ENCODE results near the gene MYO10.

Gene MYO10

GRCh38 chr5:16685069-16685468, 251.0 kb downstream of the MYO10 start:
- H3K4me3 Mint-ChIP-seq, result no peak overlapping the region
- H3K4me1 Mint-ChIP-seq, result no peaks in the 10 kb centered on the region
- DNase-seq (ENCODE audit: low spot score in 2 of 2), result no peak
- H3K27me3 Mint-ChIP-seq, result no peaks in the 10 kb centered on the region
- no peak for ATAC-seq (ENCODE audit: low read depth)
- H3K36me3 Mint-ChIP-seq, result no peaks in the 10 kb centered on the region
- no peak overlapping the region for H3K27ac Mint-ChIP-seq
- H3K9me3 Mint-ChIP-seq, result no peaks in the 10 kb centered on the region

GRCh38 chr5:16681876-16682275, 254.2 kb downstream of the MYO10 start:
- no peaks in the 10 kb centered on the region for H3K9me3 Mint-ChIP-seq
- no peaks in the 10 kb centered on the region for H3K4me1 Mint-ChIP-seq
- ATAC-seq (ENCODE audit: low read depth) (no peak), DNase-seq (ENCODE audit: low spot score in 2 of 2) (no peak)
- no peak overlapping the region for H3K27ac Mint-ChIP-seq
- no peaks in the 10 kb centered on the region for H3K27me3 Mint-ChIP-seq
- H3K4me3 Mint-ChIP-seq, result no peak overlapping the region
- H3K36me3 Mint-ChIP-seq, result no peaks in the 10 kb centered on the region

DNA sequence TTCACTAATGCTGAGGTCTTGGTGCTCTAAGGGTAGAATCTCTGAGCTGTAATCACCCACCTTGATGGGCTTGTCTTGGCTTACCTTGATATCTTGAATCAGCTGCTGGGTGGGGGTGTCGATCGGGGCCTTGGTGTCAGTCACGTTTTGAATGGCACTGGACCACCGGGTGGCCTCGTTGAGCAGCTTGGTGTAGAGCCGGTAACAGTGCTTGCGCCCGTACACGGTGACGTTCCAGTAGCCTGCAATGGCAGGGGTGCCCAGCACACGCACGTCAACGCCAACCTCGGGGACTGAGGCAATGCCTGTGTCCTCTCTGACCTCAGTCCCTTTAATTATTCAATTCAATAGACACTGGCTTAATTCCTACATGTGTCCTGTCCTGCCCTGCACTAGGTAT, 256.2 kb downstream of the MYO10 start:
- Mint-ChIP-seq H3K27ac (no peak overlapping the region), H3K27me3 (no peaks in the 10 kb centered on the region), H3K36me3 (no peaks in the 10 kb centered on the region), H3K9me3 (no peaks in the 10 kb centered on the region), H3K4me3 (no peak overlapping the region), H3K4me1 (no peaks in the 10 kb centered on the region)
- DNase-seq (ENCODE audit: low spot score in 2 of 2) (no peak), ATAC-seq (ENCODE audit: low read depth) (no peak)

- Mint-ChIP-seq H3K36me3 (no peaks in the 10 kb centered on the region), H3K4me1 (no peaks in the 10 kb centered on the region), H3K27me3 (no peaks in the 10 kb centered on the region), H3K9me3 (no peaks in the 10 kb centered on the region), H3K4me3 (no peak overlapping the region), H3K27ac (no peak overlapping the region)
- ATAC-seq (ENCODE audit: low read depth), result no peak
- no peak for DNase-seq (ENCODE audit: low spot score in 2 of 2)
Observed at GRCh38 chr5:16679190-16679589, 256.9 kb downstream of the MYO10 start.

- no peaks in the 10 kb centered on the region for H3K27me3 Mint-ChIP-seq
- H3K4me1 Mint-ChIP-seq, result no peaks in the 10 kb centered on the region
- DNase-seq (ENCODE audit: low spot score in 2 of 2) (no peak), ATAC-seq (ENCODE audit: low read depth) (no peak)
- H3K36me3 Mint-ChIP-seq, result no peaks in the 10 kb centered on the region
- no peak overlapping the region for H3K27ac Mint-ChIP-seq
- no peak overlapping the region for H3K4me3 Mint-ChIP-seq
- no peaks in the 10 kb centered on the region for H3K9me3 Mint-ChIP-seq
Observed at GRCh38 chr5:16675806-16676205, 260.3 kb downstream of the MYO10 start.

GRCh38 chr5:16674750-16675149, 261.3 kb downstream of the MYO10 start:
- H3K9me3 Mint-ChIP-seq, result no peaks in the 10 kb centered on the region
- ATAC-seq (ENCODE audit: low read depth) (no peak), DNase-seq (ENCODE audit: low spot score in 2 of 2) (no peak)
- no peaks in the 10 kb centered on the region for H3K36me3 Mint-ChIP-seq
- H3K4me3 Mint-ChIP-seq, result no peak overlapping the region
- H3K4me1 Mint-ChIP-seq, result no peaks in the 10 kb centered on the region
- no peak overlapping the region for H3K27ac Mint-ChIP-seq
- H3K27me3 Mint-ChIP-seq, result no peaks in the 10 kb centered on the region

GRCh38 chr5:16673241-16674201, 262.6 kb downstream of the MYO10 start:
- Mint-ChIP-seq H3K27ac (no peak overlapping the region), H3K4me3 (no peak overlapping the region), H3K9me3 (no peaks in the 10 kb centered on the region), H3K27me3 (no peaks in the 10 kb centered on the region), H3K4me1 (no peaks in the 10 kb centered on the region), H3K36me3 (no peaks in the 10 kb centered on the region)
- DNase-seq (ENCODE audit: low spot score in 2 of 2) (no peak), ATAC-seq (ENCODE audit: low read depth) (no peak)

DNA sequence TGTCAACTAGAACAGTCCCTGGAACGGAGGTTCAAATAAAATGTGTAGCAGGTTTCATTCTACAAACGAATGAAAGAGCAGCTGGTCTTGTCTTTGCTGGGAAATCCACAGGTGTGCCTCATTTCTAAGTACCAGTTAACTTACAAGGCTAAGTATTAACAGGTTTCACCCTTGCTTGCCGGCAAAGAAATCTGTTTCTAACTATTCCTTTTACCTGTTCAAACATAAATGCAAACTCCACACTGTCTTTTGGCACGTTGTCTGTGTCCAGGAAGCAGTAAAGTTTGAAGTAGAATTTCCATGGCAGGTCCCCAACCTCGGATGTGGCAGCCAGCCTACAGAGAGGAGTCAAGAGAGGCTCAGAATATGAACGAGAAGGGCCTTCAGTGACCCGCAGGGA, 264.9 kb downstream of the MYO10 start:
- Mint-ChIP-seq H3K9me3 (no peaks in the 10 kb centered on the region), H3K36me3 (no peaks in the 10 kb centered on the region), H3K4me3 (no peak overlapping the region), H3K27me3 (no peaks in the 10 kb centered on the region), H3K4me1 (no peaks in the 10 kb centered on the region), H3K27ac (no peak overlapping the region)
- ATAC-seq (ENCODE audit: low read depth) (no peak), DNase-seq (ENCODE audit: low spot score in 2 of 2) (no peak)

- H3K4me1 Mint-ChIP-seq, result no peaks in the 10 kb centered on the region
- no peak for DNase-seq (ENCODE audit: low spot score in 2 of 2)
- no peak for ATAC-seq (ENCODE audit: low read depth)
- no peaks in the 10 kb centered on the region for H3K9me3 Mint-ChIP-seq
- H3K27ac Mint-ChIP-seq, result no peak overlapping the region
- no peak overlapping the region for H3K4me3 Mint-ChIP-seq
- H3K27me3 Mint-ChIP-seq, result no peaks in the 10 kb centered on the region
- H3K36me3 Mint-ChIP-seq, result no peaks in the 10 kb centered on the region
Observed at GRCh38 chr5:16669776-16670175, 266.3 kb downstream of the MYO10 start.

GRCh38 chr5:16668631-16669030, 267.5 kb downstream of the MYO10 start:
- no peak for ATAC-seq (ENCODE audit: low read depth)
- H3K27ac Mint-ChIP-seq, result no peak overlapping the region

GRCh38 chr5:16668194-16668593, 267.9 kb downstream of the MYO10 start:
- no peak for ATAC-seq (ENCODE audit: low read depth)

More at GRCh38 chr5:16668631-16669030, 267.5 kb downstream of the MYO10 start:
- Mint-ChIP-seq H3K4me3 (no peak overlapping the region), H3K27me3 (no peaks in the 10 kb centered on the region), H3K36me3 (no peaks in the 10 kb centered on the region), H3K9me3 (no peaks in the 10 kb centered on the region), H3K4me1 (no peaks in the 10 kb centered on the region)
- no peak for DNase-seq (ENCODE audit: low spot score in 2 of 2)

DNA sequence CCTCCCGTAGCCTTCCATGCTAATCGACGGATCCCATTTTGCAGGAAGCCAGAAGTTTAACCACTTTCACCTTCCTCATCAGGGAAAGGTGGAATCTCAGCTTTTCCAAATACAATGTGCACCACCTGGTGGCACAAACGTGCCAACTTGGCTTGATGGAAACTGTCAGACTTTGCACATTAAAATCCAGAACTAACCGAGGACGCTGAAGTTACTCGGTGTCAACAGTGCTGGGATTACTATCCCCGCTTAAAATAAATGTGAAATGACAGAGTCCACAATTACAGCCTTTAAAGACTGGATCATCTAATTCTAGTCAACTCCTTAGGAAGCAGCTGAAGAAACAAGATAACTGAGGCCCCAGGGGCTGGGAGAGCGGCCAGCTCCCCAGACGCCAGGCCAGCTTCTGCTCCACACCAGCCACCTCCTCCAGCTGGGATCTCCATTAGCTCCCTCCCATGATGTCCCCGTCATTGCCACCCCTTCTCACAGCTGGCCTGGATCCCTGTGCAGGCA, 269.1 kb downstream of the MYO10 start:
- Mint-ChIP-seq H3K36me3 (no peaks in the 10 kb centered on the region), H3K27me3 (no peaks in the 10 kb centered on the region), H3K4me3 (no peak overlapping the region), H3K9me3 (no peaks in the 10 kb centered on the region), H3K4me1 (no peaks in the 10 kb centered on the region), H3K27ac (no peak overlapping the region)
- DNase-seq (ENCODE audit: low spot score in 2 of 2) (no peak), ATAC-seq (ENCODE audit: low read depth) (no peak)

More at GRCh38 chr5:16668194-16668593, 267.9 kb downstream of the MYO10 start:
- Mint-ChIP-seq H3K4me3 (no peak overlapping the region), H3K27me3 (no peaks in the 10 kb centered on the region), H3K4me1 (no peaks in the 10 kb centered on the region), H3K27ac (no peak overlapping the region), H3K9me3 (no peaks in the 10 kb centered on the region), H3K36me3 (no peaks in the 10 kb centered on the region)
- no peak for DNase-seq (ENCODE audit: low spot score in 2 of 2)

DNA sequence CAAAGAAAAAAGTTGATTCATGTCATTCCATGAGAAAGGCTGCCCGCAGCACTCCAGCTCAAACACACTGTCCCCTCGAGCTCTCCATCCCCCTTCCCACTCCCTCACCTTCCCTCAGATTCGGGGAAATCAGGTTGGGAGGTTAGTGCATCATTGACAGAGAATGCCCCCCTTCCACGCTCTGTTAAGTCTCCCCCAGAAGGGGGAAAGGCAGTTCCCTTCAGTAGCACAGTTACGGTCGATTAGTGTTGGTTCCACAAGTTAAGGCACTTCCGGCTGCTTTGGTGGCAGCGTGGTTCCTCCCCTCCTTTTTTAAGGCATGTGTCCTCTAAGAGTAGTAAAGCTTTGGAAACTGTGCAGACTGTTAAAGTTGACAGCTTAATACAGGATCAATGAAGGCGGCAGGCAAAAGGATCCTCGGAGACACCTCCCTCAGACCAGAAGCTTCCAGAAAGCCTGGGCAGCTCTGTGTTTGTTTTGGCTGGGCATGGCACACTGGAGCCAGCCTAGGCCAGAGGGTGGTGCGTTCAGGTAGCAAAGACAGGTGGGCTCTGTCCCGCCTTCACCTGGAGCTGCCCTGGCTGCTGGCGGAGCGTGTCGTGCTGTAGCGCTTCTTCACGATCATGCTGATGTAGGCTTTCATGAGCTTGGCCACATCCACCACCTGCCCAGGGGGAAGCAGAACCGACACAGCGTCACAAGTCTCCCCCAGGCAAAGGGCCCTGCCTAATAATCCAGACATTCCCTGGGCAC, 269.8 kb downstream of the MYO10 start:
- Mint-ChIP-seq H3K4me1 (no peaks in the 10 kb centered on the region), H3K27me3 (no peaks in the 10 kb centered on the region), H3K9me3 (no peaks in the 10 kb centered on the region), H3K27ac (no peak overlapping the region), H3K36me3 (no peaks in the 10 kb centered on the region), H3K4me3 (no peak overlapping the region)
- DNase-seq (ENCODE audit: low spot score in 2 of 2) (no peak), ATAC-seq (ENCODE audit: low read depth) (no peak)

DNA sequence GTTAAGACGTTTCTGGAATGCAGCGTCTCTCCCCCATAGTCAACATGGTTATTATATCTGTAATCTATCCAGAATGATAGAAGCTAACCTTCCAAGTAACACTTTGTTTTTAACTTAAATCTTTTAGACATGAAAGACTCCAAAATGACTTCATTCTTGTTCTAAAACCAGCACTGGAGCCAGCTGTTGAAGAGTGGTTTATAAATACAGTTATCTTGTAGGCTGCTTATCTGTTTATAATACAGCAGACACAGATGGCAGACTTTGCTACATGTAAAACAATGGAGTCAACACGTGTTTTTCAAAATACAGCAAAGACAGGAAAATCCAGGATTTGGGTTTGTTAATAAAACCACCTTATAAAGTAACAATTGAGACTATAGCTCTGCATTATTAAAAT, 270.5 kb downstream of the MYO10 start:
- no peak overlapping the region for H3K27ac Mint-ChIP-seq
- no peaks in the 10 kb centered on the region for H3K36me3 Mint-ChIP-seq

More for the DNA sequence above, 270.5 kb downstream of the MYO10 start:
- Mint-ChIP-seq H3K4me1 (no peaks in the 10 kb centered on the region), H3K4me3 (no peak overlapping the region), H3K27me3 (no peaks in the 10 kb centered on the region), H3K9me3 (no peaks in the 10 kb centered on the region)
- DNase-seq (ENCODE audit: low spot score in 2 of 2) (no peak), ATAC-seq (ENCODE audit: low read depth) (no peak)
